Stimulated activated CD4-positive, alpha-beta T cell treated with anti-CD3 and anti-CD28 coated beads, Interleukin-1b, Interleukin-23, amount 100 ng/mL, for 24 hours (primary cell): ENCODE data around the gene DHX40.
"Not testable (repeated sequence)": the region's sequence is repeated elsewhere in the genome, so short reads cannot be mapped to it uniquely, and the experiment has no call there.

Experiments
- DNase-seq, 4 experiments: peaks; one replicate each; pipeline ENCODE4 v3.0.0-alpha.2; 2020; ENCODE audit warnings: low read depth in 4 of 4, low spot score in 1 of 4

The DHX40 gene, protein sequence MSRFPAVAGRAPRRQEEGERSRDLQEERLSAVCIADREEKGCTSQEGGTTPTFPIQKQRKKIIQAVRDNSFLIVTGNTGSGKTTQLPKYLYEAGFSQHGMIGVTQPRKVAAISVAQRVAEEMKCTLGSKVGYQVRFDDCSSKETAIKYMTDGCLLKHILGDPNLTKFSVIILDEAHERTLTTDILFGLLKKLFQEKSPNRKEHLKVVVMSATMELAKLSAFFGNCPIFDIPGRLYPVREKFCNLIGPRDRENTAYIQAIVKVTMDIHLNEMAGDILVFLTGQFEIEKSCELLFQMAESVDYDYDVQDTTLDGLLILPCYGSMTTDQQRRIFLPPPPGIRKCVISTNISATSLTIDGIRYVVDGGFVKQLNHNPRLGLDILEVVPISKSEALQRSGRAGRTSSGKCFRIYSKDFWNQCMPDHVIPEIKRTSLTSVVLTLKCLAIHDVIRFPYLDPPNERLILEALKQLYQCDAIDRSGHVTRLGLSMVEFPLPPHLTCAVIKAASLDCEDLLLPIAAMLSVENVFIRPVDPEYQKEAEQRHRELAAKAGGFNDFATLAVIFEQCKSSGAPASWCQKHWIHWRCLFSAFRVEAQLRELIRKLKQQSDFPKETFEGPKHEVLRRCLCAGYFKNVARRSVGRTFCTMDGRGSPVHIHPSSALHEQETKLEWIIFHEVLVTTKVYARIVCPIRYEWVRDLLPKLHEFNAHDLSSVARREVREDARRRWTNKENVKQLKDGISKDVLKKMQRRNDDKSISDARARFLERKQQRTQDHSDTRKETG

GRCh38 chr17:59565171-59565958 lies at the start of gene DHX40:
Gene DHX40, plus strand, starts transcription at chr17:59565610. Its CDS starts 62 bp downstream, at chr17:59565672.
- DNase-seq, result peak; percentile 93 to 97 (median 94)

- DNase-seq, result no peak
These were observed 49.0 kb upstream of the DHX40 start for GRCh38 chr17:59516451-59516850.

DNA sequence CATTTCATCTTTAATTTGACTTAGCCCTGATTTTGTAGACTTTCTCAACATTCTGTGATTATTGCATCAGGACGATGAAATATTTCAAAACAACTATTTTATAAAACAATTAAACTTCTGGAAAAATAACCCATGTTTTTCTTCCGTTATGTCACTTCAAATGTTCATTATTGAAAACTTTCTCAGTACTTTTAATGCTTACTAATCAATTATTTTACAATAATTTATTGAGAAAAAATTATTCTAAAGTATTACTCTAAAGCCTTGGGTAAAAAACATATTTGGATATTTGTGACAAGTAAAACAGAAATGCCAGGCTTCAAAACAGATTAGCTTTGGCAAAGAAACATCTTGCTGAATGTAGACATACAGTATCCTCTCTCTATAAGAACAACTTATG lies 46.3 kb upstream of the DHX40 start:
- DNase-seq, result no peak

- DNase-seq, result no peak
These were observed 45.2 kb upstream of the DHX40 start for GRCh38 chr17:59520251-59520650.

DNA sequence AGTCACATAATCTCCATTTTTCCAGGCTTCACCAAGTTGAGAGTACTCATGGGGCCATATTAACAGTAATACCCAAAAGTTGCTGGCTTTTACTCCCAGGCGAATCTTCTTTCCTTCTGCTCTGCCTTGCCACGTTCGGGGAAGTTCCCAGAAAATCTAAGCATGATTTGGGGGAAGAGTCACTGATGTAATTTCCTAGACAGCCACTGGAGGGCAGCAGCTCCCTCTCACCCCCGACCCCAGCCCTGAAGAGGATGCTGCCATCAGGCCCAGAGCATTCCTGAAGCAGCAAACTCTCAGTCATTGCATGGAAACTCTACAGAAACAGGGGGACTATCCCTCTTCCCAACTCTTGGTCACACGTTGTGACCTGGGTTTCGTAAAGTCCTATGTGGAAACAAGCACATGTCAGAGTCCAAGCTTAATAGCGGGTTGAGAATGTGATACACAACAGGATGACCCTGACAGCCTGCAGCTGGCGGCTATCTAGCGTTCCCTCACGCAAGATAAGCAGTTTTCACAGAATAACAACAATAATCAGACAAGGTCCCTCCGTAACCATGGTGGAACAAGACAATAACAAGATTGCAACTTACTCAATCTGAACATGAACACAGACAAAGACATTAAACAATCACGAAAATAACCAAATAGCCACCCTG lies 43.8 kb upstream of the DHX40 start:
- DNase-seq, result peak; percentile 26 to 56 (median 37)

DNA sequence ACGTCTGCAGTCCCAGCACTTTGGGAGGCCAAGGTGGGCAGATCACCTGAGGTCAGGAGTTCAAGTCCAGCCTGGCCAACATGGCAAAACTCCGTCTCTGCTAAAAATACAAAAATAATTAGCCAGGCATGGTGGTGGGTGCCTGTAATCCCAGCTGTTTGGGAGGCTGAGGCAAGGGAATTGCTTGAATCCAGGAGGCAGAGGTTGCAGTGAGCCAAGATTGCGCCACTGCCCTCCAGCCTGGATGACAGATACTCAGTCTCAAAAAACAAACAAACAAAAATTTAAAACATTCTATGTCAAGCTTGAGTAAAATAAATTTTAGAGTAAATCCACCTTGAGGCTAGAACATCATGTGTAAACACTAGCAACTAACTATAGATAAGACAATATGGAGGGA lies 40.5 kb upstream of the DHX40 start:
- not testable (repeated sequence) for DNase-seq

- DNase-seq, result no peak
These were observed 39.7 kb upstream of the DHX40 start for GRCh38 chr17:59525668-59526067.

- DNase-seq, result no peak
These were observed 39.0 kb upstream of the DHX40 start for GRCh38 chr17:59526451-59526850.

- no peak for DNase-seq
These were observed 38.0 kb upstream of the DHX40 start for GRCh38 chr17:59527325-59527917.

GRCh38 chr17:59527931-59528330 lies 37.5 kb upstream of the DHX40 start:
- DNase-seq, result no peak

DNA sequence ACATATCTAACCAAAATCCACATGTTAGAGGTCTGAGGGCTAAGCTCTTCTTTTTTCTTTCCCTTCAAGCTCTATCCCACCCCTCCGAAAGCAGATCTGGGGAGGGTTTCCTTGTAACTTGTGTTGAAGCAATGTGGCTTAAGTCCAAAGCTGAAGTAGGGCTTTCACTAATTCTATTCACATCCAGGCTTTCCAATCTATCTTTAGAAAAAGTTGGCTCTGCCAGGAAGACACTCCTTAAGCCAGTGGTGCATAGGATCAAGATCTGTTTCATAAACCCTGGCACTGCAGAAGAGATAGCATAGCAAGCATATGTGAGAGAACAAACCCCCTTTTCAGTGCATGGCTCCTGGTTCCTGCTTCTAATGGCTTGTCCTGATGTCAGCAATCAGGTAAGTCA lies 34.9 kb upstream of the DHX40 start:
- no peak for DNase-seq

DNA sequence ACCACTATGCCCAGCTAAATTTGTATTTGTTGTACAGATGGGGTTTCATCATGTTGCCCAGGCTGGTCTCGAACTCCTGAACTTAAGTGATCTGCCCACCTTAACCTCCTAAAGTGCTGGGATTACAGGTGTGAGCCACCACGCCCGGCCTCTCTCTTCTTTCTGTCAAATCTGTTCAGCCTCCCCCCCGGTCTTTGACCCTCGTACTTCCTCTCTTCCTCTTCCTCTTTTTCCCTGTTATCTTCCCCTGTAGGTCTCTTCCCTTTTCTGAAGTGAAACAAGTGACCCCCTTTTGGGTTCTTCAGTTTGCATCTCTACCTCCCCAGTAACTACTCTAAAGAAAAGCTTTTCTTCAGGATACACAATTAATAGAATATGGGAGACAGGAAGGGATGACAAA lies 31.7 kb upstream of the DHX40 start:
- no peak for DNase-seq

GRCh38 chr17:59534583-59534982 lies 30.8 kb upstream of the DHX40 start:
- no peak for DNase-seq

GRCh38 chr17:59538195-59538909 lies 27.1 kb upstream of the DHX40 start:
- DNase-seq, result no peak

DNA sequence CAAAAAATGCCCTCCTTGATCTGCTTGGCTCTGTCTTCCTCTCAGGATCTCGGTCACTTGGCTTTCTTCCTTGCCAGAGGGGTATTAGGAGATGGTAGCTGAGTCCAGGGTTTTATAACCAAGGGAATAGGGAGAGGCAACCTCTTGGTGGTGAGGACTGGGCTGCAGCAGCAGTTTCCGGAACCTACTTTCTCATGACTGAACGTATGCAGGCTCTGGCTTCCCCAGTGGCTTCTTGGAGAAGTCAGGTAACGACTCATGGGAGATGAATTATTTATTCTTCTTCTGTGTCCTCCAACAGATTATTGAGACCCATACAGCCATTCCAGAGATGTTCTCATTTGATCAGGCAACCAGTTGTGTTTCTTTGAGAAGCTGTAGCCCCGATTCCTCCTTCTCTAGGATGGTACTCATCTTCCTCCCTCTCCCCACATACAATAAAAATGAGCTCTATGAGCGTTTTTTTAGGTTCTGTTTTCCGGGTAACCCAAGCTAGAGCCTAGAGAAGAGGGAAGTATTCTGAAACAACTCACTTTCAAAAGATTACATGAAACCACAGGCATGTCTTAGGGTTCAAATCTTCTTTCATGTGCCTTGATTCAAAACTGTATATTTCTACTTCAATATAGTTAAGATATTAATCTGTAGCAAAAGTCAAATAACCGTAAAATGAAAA lies 22.3 kb upstream of the DHX40 start:
- DNase-seq, result no peak

DNA sequence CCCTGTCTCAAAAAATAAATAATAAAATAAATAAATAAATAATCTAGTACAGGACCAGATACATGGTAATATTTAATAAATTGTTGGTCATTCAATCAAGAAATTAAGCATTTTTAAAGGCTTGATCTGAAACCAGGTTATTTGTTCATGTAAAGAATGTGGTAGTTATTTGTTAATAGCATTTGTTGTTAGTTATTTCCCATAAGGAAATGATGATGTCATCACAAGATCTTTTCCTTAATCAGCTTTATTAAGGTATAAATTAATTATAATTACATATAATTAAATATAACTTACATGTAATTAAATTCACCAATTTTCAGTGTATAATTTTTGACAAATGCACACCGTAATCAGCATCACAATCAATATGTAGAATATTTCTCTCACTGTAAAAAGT lies 19.5 kb upstream of the DHX40 start:
- DNase-seq, result no peak

GRCh38 chr17:59547131-59547915 lies 18.1 kb upstream of the DHX40 start:
- DNase-seq, result no peak

GRCh38 chr17:59548985-59549384 lies 16.4 kb upstream of the DHX40 start:
- not testable (repeated sequence) for DNase-seq

- DNase-seq, result no peak
These were observed 14.7 kb upstream of the DHX40 start for GRCh38 chr17:59550703-59551102.
